ENCODE data around the gene FBXW12. TPM values are rescaled to one million over a fixed set of nuclear protein-coding genes. Genes with fewer than 3 reads are reported as not detected.

Gene FBXW12
- total RNA-seq, 1 experiment from 2014 or later: 0.74 TPM

DNA sequence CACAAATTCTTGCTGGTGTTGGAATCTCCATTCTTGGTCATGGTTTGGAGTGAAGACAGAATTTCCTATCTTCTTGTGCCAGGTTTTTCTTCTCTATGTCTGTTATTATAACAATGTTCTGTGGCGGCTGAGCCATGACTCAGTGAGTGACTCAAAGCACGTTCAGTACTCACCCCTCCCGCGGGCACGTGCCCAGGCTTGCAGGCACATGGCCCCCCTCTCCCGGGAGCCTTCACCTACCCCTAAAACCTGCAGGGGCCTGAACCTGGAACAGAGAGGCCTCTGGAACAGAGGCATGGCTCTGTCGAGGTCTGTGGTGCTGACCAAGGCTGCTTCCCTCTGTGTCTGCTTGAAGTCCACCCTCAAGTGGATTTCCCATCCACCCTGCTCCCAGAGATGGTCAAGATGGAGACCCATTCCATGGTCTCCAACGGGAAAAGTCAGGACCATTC, 30.3 kb downstream of the FBXW12 start:
- Histone ChIP-seq H4K8ac (replicated peaks; ENCODE audit: insufficient read length, low read depth, low read length) (no peak overlapping the region), H3K56ac (ENCODE audit: insufficient read length, low read depth, low read length) (no peak overlapping the region), H3K23me2 (ENCODE audit: insufficient read length, low read depth, low read length, poor library complexity, severe bottlenecking) (no peaks in the 10 kb centered on the region), H2BK12ac (ENCODE audit: insufficient read length, low read depth, low read length) (no peak overlapping the region), H3K4me1 (ENCODE audit: insufficient read depth, low read length) (0 out of 2 replicates have a peak, but pooled peaks cover 2% of the 10 kb centered on the region), H3K9ac (ENCODE audit: extremely low read depth, insufficient read length, low read length) (no peak overlapping the region), H3K79me2 (ENCODE audit: insufficient read depth, low read length) (no peaks in the 10 kb centered on the region), H4K5ac (ENCODE audit: insufficient read length, low read depth, low read length) (no peak overlapping the region), H3K4ac (ENCODE audit: low read depth, low read length) (no peak overlapping the region), H3K23ac (ENCODE audit: insufficient read length, low read depth, low read length) (no peak overlapping the region), H3K14ac (ENCODE audit: insufficient read depth, low read length) (no peak overlapping the region), H2AFZ (ENCODE audit: low read length) (no peak overlapping the region), H4K91ac (ENCODE audit: insufficient read length, low read depth, low read length) (no peak overlapping the region), H4K20me1 (ENCODE audit: control insufficient read depth, insufficient read depth, insufficient read length) (no peaks in the 10 kb centered on the region), H3K79me1 (ENCODE audit: insufficient read depth, low read depth, low read length, poor library complexity, severe bottlenecking) (no peaks in the 10 kb centered on the region), H3K27me3 (ENCODE audit: insufficient read depth, low read length) (no peaks in the 10 kb centered on the region), H3T11ph (ENCODE audit: low read length) (no peak overlapping the region), H2BK120ac (ENCODE audit: low read depth, low read length, poor library complexity, severe bottlenecking) (no peak overlapping the region), H3K9me3 (ENCODE audit: control insufficient read depth, low read depth, low read length) (no peaks in the 10 kb centered on the region), H3K4me2 (ENCODE audit: insufficient read depth, insufficient read length, low read length) (no peak overlapping the region), H2BK20ac (ENCODE audit: low read depth, low read length, poor library complexity, severe bottlenecking) (no peak overlapping the region), H2BK5ac (ENCODE audit: insufficient read length, low read length) (no peak overlapping the region), H2AK5ac (ENCODE audit: insufficient read length, low read length) (no peak overlapping the region), H3K18ac (ENCODE audit: insufficient read length, low read depth, low read length) (no peak overlapping the region), H3K27ac (ENCODE audit: insufficient read length, low read depth, low read length) (no peak overlapping the region), H2BK15ac (ENCODE audit: low read depth, low read length) (no peak overlapping the region)
- TF ChIP-seq, protein P1, sequence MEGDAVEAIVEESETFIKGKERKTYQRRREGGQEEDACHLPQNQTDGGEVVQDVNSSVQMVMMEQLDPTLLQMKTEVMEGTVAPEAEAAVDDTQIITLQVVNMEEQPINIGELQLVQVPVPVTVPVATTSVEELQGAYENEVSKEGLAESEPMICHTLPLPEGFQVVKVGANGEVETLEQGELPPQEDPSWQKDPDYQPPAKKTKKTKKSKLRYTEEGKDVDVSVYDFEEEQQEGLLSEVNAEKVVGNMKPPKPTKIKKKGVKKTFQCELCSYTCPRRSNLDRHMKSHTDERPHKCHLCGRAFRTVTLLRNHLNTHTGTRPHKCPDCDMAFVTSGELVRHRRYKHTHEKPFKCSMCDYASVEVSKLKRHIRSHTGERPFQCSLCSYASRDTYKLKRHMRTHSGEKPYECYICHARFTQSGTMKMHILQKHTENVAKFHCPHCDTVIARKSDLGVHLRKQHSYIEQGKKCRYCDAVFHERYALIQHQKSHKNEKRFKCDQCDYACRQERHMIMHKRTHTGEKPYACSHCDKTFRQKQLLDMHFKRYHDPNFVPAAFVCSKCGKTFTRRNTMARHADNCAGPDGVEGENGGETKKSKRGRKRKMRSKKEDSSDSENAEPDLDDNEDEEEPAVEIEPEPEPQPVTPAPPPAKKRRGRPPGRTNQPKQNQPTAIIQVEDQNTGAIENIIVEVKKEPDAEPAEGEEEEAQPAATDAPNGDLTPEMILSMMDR (conservative IDR thresholded peaks at IDR 0.05): no peak
- peaks cover 10% of the 10 kb centered on the region in 2 experiments for H3K4me1 Mint-ChIP-seq
- no CpG with 5 or more reads among the region's 8 CpGs for WGBS (ENCODE audit: extremely low coverage, insufficient read length, low lambda C conversion rate)
- H3K36me3 Mint-ChIP-seq (ENCODE audit: insufficient read depth in 1 of 3, low read depth in 3 of 3): peaks cover 26 to 62% (median 46%) of the 10 kb centered on the region in 3 experiments
- no peaks in the 10 kb centered on the region for H3K9me3 Mint-ChIP-seq
- H3K27me3 Mint-ChIP-seq (ENCODE audit: low read depth): no peaks in the 10 kb centered on the region; the same call in 1 of the 2 replicates
- DNase-seq: no peak
- peak overlapping the region in 2 of 3 experiments; percentile 61 to 89; a peak in 3 of 7 replicates for H3K27ac Mint-ChIP-seq
- peak overlapping the region in 1 of 2 experiments; percentile 38; a peak in 1 of 5 replicates for H3K4me3 Mint-ChIP-seq
